HG03354 (cell line): ENCODE results near the gene TGIF2.
"Not testable (repeated sequence)": the region's sequence is repeated elsewhere in the genome, so short reads cannot be mapped to it uniquely, and the experiment has no call there.

ENCODE experiments used
- ATAC-seq: cut with Tn5 transposase; IDR thresholded peaks from one replicate; pipeline ENCODE4 v1.9.1; 2021; ENCODE audit warnings: mild to moderate bottlenecking; ENCODE audit not compliant: unreplicated experiment, poor library complexity, severe bottlenecking

Gene TGIF2

DNA sequence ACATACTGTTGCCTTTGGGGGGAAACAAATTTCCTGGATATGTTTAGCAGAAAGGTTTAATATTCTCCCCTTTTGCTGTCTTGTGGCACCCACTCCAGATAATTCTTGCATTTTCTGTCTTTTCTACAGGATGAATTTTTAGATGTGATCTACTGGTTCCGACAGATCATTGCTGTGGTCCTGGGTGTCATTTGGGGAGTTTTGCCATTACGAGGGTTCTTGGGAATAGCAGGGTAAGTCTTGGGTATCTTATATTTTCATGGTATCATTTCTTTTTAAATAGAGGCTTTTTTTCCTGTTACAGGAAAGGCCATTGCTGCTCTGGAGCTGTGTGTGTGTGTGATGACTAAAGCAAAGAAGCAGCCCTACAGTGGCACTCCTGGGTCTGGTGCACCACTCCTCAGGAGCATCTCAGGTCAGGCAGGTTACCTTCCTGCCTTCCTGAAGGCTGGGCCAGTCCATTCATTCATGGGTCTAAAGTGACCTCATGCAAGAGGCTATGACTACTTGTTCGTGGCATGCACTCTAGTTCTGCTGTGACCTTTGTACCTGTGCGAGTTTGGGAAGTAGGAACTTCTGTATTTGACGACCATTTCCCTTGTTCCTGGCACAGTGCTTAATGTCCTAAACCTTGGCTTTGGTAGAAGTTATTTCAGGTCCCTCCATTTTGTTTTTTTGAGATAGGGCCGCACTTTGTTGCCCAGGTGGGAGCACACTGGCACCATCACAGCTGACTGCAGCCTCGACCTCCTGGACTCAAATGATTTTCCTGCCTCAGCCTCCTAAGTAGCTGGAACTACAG is 34.4 kb downstream of the TGIF2 start:
- no peak for ATAC-seq

DNA sequence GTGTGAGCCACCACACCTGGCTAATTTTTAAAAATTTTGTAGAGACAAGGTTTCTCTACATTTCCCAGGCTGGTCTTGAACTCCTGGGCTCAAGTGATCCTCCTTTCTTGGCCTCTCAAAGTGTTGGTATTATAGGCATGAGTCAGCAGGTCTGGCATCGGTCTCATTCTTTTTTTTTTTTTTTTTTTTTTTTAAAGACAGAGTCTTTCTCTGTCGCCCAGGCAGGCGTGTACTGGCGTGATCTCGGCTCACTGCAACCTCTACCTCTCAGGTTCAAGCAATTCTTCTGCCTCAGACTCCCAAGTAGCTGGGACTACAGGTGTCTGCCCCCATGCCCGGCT is 35.0 kb downstream of the TGIF2 start:
- not testable (repeated sequence) for ATAC-seq

DNA sequence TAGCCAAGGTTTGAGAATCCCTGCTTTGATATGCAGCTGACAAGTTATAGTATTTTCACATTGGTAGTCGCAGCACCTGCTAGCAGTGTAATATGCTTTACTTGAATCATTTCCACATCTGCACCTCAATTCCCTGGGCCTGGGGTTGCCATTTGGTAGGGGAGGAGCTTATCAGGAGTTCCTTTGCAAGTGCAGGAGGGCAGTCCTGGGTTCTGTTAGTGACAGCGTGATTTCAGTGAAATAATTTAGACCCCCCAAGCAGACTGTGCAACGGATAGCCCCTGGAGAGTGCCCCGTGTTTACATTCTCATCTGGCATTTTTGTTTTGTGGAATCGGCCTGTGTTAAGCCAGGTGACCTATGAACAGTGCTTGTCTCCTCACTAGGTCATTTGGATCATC is 38.2 kb downstream of the TGIF2 start:
- no peak for ATAC-seq

DNA sequence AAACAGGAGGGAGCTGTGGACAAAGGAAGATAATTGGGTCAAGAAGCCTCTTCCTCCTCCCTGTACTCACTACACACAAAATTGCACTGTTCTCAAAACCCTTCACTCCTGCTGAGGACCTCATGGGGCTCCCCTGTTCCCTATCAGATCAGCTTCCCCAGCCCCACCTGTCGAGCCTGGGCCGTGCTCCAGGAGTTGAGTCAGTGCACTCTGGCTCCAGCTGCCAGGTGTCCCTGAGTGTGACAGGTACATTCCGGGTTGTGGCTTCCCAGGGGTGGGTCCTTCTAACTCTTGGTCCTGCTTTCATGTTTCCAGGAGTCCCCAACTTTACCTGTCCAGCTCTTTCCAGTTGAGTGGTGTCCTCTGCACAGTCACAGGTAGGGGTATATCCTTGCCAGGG is 40.6 kb downstream of the TGIF2 start:
- no peak for ATAC-seq

DNA sequence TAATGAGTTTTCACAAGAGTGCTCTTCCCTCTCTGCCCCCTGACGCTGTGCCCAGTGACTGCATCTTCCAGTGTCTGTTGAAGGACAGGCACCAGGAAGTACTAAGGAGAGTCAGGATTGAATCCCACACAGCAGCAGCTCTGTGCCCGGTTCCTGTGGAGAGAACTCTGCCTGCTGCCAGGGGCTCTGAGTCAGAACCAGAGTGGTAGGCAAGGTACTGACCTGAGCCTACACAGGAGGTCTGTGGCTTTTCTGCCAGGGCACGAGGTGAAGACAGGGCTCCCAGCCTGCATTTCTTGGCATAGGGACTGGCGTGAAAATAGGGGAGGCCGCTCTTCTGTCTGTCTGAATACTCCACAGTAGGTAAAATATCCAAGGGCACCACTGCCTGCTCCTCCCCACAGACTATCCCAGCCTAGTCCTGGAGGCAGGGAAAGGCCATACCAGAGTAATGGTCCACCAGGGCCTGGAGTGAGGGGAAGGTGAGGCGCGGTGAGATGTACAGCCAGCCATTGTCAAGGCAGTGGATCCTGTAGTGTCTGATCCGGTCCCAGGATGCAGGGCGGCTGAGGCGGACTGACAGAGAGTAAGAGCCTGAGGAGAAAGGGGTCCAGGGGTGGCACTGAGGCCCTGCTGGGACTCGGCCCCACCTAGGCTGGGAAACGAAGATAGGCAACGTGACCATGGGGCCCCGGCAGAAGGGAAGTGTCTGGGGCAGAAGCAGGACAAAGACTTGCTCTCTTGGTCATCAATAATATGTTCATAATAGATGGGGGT is 41.6 kb downstream of the TGIF2 start:
- ATAC-seq, result no peak

DNA sequence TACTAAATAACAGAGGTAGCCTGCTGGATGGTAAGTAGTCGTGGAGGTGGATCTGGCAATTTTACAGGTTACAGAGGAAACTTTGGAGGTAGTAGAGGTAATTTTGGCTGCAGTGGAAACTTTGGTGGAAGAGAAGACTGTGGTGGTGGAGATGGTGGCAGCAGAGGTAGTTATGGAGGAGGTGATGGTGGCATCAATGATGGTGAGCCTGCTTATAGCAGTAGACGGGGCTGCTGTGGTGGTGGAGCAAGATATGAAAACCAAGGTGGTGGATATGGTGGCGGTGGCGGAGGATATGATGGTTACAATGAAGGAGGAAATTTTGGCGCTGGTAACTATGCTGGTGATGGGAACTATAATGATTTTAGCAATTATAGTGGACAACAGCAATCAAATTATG is 47.5 kb downstream of the TGIF2 start:
- no peak for ATAC-seq

DNA sequence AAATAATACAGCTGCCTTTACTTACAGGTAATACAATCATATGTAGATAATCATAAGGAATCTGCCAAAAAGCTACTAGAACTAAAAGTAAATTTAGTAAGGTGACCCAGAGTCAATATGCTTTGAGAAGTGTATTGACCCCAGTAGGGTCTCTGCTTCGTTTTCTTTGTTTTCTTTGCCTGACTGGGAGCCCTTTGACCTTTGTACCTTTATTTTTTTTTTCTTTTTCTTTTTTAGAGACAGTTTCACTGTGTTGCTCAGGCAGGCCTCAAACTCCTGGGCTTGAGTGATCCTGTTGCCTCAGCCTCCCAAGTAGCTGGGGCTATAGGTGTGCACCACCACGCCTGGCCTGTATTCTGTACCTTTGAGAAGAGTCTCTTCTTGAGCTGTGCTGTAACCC is 50.0 kb downstream of the TGIF2 start:
- no peak for ATAC-seq

DNA sequence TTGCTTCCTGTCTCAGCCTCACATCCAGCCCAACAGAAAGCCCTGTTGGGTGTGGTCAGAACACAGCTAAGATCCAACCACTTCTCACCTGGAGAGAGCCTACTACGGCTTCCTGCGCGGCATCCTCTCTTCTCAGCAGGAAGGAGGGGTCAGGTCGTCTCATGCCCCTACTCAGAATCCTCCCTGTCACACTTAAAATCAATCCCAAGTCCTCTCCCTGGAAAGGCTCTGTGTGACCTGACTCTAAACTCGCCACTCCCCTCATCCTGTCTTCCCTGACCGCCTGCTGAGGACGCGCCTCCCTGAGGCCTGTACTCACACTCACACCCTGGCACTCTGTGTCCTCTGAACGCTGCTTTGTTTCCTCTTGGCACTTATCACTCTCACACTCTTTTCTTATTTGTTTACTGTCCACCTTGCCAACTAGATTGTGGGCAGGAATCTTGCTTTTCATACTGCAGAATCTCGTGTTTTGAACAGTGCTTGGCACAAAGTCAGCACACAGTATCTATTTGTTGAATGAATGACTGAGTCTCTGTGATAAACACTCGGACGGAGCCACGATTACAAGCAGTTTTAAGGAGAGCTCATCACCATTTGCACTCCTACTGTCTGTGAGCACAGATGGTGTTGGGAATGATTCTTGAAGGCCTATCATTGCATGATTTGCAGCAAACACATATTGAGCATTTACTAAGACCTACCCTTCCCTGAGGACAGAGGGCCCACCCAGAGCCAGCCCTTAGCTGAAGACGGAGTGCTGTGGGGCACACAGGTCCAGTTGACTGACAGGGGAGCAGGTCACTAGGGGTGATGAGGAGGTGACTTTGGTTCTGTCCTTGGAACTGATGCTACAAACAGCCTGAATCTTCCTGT is 50.9 kb downstream of the TGIF2 start:
- ATAC-seq, result no peak

DNA sequence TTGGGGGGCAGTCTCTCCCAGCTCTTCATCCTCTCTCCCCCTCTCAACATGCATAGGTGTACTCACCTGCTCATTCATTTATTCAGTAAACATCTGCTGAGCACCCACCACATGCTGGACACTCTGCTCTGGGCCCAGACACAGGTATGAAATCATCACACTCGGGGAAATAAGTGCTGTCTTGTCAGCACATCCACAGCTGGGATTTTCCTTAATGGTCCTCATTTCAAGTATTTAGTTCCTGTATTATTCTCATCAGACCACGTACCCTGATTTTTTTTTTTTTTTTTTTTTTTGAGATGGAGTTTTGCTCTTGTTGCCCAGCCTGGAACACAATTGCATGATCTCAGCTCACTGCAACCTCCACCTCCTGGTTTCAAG is 51.5 kb downstream of the TGIF2 start:
- ATAC-seq, result no peak

DNA sequence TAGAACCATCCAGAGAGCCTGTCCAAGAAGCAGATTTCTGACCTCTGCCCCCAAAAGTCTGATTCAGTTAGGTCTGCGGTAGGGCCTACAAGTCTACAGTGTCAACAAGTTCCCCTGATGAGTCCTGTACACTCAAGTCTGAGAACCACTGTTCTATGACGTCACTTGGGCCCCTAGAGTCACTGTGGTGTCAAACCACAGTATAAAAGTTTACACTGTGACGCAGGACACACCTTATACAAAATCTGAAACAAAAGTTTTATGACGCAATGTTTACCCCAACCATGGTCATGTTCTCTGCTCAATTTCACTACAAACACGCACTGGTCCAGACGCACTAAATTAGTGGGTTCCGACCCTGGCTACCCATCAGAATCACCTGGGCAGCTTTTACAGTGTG is 54.7 kb downstream of the TGIF2 start:
- no peak for ATAC-seq

DNA sequence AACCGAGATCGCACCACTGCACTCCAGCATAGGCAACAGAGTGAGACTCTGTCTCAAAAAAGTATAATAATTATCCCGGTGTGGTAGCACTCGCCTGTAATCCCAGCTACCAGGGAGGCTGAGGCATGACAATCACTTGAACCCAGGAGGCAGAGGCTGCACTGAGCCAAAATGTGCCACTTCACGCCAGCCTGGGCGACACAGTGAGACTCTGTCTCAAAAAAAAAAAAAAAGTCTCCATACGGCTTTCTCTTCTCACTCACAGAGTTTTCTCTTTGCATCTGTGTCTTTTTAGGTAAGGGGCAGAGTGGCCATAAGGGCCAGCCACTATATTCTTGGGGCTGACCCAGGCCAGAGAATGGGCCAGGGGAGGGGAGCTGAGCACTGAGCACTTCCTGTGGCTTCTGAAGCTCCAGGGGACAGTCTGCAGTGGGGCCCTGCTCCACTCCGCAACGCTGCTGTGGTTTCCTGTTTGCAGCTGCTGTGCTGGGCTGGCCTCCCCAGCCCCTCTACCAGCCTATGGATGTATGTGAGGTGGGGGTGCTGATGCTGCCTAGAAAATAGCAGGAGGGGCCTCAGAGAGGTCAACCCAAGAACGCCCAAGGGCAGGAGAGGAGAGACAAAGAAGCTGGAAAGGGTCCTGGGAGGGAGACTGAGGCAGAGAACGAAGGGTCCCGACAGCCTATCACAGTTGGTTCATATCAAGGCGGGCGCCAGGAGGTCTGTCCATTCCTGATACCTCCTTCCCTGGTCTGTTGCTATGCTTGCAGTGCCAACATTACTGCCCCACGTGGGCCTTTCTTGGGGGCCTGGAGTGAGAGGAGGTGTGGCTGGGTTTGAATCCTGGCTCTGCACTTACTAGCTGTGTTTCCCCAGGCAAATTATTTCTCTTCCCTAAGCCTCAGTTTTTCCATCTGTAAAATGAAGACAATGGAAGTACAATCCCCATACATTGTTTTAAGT is 56.6 kb downstream of the TGIF2 start:
- peak; percentile 65 for ATAC-seq

DNA sequence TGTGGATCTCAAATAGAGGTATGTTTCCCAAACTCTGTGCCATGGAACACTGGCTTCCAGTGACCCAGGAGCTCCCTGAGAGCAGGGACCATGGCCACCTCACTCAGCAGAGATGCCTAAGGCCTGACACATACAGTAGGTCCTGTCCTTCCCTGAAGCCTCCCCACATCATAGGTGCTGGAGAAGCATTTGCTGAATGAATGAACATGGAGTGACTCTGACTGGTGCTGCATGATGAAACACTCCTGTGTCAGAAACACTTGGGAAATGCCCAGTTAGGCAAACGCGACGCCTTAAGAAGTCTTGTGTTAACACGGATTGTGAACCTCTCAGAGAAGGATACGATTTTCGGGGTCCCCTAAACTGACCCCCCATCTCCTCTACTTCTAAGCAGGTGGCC is 58.2 kb downstream of the TGIF2 start:
- ATAC-seq, result no peak

DNA sequence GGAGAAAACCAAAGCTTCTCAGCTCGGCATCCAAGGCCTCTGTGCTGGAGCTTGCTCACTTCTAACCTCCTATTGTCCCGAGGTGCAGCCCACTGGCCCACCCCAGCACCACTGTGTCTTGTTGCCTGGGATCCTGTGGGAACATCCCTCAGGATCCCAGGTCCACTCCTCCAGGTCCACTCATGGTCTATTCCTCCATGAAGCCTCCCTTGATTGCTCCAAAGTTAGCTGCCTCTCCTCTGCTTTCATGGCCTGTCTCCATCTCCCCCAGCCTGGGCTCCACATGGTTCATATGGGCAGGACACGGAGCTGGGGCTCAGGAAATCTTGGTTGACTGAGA is 58.7 kb downstream of the TGIF2 start:
- ATAC-seq, result no peak

DNA sequence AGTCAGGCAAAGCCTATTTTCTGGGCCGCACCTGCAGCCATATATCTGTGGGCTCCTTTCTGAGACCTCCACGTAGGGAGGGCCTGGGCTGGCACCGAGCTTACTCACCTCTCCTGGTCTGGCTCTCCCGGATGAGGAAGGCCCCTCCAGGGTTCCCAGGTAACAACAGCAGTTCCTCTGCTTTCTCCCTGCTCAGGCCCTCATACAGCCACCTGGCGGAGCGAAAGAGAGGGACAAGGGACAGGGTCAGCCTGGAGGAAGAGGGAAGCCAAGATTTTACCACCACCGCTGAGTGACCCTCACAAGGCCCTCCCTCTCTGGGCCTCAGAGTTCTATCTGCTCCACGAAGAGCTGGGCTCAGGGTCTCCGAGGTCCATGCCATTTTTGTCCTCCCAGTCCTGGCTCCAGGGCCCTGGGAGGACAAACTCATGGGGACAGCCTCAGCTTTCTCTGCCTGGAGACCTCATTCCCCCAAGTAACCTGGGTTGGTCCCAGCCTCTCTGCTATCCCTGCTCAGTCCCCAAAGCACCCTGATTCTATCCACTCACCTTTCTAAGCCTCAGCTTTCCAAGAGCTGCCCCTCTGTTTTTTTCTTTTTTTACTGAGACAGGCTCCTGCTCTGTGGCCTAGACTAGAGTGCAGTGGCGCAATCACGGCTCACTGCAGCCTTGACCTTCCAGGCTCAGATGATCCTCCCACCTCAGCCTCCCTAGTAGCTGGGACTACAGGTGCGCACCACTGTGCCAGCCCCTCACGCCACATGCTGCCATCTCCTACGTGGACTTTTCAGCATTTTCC is 59.3 kb downstream of the TGIF2 start:
- no peak for ATAC-seq

DNA sequence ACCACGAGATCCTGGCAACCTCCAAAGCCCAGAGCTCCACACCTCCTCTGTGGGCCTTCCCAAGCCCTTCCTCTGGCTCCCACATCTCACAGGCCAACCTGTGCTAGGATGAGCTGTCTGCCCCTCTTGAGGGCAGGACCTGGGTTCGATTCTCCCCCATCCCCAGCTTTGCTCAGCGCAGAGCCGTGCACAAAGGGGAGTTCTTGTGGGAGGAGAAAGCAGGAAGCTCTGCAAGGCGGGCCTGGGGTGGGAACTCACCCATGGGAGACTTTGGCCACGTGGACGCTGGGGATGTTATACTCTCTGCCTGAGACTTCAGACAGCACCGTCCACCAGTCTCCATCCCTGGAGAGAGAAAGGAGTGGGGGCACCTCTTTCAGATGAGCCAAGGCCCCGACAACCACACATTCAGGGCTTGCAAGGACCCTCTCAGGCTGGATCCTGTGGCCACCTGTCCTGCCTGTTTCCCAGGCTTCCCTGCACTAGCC is 59.9 kb downstream of the TGIF2 start:
- ATAC-seq, result no peak

DNA sequence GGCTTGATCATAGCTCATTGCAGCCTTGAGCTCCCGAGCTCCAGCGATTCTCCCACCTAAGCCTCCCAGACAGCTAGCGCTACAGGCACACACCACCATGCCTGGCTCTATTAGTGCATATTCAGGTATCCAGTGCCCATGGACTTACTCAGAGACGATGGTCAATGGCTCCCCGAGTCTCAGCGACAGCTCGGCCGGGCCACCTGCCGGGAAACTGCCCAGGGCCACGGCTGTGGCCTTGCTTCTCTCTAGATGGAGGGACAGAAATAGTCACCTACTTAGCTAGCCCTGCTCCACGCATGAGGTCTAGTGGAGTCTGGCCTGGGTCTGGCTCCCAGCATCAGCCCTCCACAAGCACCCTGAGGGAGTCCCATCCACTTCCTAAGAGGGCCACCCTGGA is 60.9 kb downstream of the TGIF2 start:
- no peak for ATAC-seq

DNA sequence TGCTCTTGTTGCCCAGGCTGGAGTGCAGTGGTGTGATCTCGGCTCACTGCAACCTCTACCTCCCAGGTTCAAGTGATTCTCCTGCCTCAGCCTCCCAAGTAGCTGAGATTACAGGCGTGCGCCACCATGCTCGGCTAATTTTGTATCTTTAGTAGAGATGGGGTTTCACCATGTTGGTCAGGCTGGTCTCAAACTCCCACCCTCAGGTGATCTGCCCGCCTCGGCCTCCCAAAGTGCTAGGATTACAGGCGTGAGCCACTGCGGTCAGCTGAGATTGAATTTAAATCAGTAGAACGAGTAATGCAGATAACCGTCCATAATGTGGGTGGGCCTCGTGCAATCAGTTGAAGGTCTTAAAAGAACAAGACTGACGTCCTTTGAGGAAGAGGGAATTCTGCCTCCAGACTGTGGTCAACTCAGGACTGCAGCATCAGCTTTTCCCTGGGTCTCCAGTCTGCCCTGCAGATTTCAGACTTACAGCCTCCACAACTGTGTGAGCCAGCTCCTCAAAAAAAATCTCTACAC is 65.5 kb downstream of the TGIF2 start:
- not testable (repeated sequence) for ATAC-seq

DNA sequence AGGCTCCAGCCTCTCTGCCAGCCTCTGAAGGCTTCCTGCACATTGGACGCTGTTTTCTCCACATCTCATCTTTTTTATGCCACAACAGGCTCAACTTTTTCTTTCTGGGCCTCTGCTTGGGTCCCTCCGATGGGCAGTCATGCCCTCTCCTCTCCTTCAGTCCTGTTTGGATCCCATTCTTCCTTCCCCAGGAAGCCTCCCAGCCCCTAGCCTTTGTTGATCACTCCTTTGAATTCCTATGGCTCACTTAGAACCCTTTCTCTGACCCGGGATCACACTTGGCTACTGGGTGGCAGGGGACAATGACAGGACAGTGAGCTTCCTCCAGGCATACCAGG is 68.1 kb downstream of the TGIF2 start:
- no peak for ATAC-seq

DNA sequence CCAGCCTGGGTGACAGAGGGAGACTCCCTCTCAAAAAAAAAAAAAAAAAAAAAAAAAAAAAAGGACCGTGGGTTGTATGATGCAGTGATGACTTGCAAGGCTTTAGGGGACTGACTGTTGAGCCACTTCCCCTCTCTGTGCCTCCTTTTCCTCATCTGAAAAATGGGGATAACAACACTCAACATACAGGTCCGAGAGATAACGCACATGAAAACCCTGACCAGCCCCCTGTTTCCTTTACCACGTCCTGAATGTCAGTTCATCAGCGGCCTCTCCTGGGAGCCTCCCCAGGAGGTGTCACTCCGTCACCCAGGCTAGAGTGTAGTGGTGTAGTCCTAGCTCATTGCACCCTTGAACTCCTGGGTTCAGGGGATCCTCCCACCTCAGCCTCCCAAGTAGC is 68.7 kb downstream of the TGIF2 start:
- ATAC-seq, result no peak
